ENCODE results near the gene RARG. TPM values are rescaled to one million over a fixed set of nuclear protein-coding genes. Genes with fewer than 3 reads are reported as not detected.

RARG gene
- polyA plus RNA-seq, 2 donors = 84.8 to 104 TPM

DNA sequence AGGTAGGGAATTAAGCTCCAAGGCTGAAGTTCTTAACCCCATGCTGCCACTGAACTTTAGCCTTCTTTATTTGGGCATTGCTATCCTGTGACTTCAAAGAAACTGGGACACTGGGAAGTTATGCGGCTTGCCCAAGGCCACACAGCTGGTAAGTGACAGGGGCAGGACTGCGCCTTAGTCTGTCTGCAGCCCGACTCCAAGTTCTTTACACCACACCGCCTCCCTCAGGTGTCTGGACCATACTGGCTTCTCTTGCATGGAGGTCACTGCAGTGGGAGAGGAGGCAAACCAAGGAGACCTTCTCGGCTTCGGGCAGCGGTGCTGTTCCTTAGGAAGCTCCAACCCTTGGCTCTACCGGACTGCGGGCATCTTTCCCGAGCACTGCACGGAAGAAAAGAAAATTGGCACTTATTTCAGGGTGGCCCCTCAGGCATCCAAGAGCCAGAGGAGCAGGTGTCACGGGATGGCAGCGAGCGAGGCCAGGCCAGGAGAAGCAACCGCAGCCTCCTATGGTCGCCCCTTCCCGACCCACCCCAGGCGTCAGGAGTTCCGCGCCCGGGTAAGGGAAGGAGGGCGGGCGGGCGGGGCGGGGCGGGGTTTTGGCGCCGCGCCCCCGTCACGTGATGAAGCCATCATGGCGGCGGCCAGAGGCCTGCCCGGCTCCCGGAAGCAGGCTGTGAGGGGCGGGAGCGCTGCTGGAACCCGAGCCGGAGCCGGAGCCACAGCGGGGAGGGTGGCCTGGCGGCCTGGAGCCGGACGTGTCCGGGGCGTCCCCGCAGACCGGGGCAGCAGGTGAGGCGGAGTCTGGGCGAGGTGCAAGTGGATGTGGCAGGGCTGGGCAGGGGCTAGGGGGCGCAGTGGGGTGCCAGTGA lies 19.7 kb upstream of the RARG start:
- H3K9me3 ChIP-seq (ENCODE audit: control insufficient read depth in 2 of 2, insufficient read depth in 1 of 2, low read depth in 1 of 2, low read length in 1 of 2) = no peaks in the 10 kb centered on the region
- peaks cover 0 to 19% of the 10 kb centered on the region in 2 donors for H3K36me3 ChIP-seq (ENCODE audit: control insufficient read depth in 2 of 2, insufficient read depth in 2 of 2, low read length in 1 of 2)
- WGBS, 2 donors = 1% methylated on average over 39 to 51 of the region's 51 CpGs
- H3K27me3 ChIP-seq (ENCODE audit: control insufficient read depth in 1 of 2, insufficient read depth in 2 of 2, low read length in 2 of 2) = no peaks in the 10 kb centered on the region
- H3K4me3 ChIP-seq (ENCODE audit: low read depth in 1 of 2, low read length in 2 of 2) = peak overlapping the region; percentile 91 to 94
- peaks cover 11 to 13% of the 10 kb centered on the region in 2 donors for H3K4me1 ChIP-seq (ENCODE audit: control insufficient read depth in 2 of 2, insufficient read depth in 2 of 2, low read length in 1 of 2)
- H3K27ac ChIP-seq (ENCODE audit: low read depth in 2 of 2, low read length in 1 of 2) = peak overlapping the region; percentile 96 to 98

DNA sequence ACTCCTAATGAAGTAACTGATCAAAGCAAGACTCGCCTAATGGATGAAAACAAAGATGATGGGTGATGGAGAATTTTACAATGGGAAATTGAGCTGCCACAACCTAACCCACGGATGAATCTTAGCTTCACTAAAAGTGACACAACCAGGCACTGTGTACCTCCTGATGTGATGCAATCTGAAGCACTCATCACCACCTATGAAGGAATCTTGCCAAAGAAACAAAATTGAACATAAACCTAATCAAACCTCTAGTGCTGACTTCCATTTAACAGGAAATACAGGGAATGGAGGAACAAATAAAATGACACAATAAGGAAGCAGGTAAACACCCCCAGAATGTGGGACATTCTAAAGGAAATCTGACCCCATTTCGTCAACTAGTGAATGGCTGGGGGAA lies 13.3 kb upstream of the RARG start:
- 78 to 79% methylated on average over 3 of the region's 3 CpGs for WGBS, 2 donors
- Histone ChIP-seq H3K4me3 (ENCODE audit: low read depth in 1 of 2, low read length in 2 of 2) (no peak overlapping the region), H3K4me1 (ENCODE audit: control insufficient read depth in 2 of 2, insufficient read depth in 2 of 2, low read length in 1 of 2) (no peaks in the 10 kb centered on the region), H3K27ac (ENCODE audit: low read depth in 2 of 2, low read length in 1 of 2) (no peak overlapping the region), H3K27me3 (ENCODE audit: control insufficient read depth in 1 of 2, insufficient read depth in 2 of 2, low read length in 2 of 2) (no peaks in the 10 kb centered on the region), H3K9me3 (ENCODE audit: control insufficient read depth in 2 of 2, insufficient read depth in 1 of 2, low read depth in 1 of 2, low read length in 1 of 2) (no peaks in the 10 kb centered on the region), H3K36me3 (ENCODE audit: control insufficient read depth in 2 of 2, insufficient read depth in 2 of 2, low read length in 1 of 2) (no peaks in the 10 kb centered on the region)

DNA sequence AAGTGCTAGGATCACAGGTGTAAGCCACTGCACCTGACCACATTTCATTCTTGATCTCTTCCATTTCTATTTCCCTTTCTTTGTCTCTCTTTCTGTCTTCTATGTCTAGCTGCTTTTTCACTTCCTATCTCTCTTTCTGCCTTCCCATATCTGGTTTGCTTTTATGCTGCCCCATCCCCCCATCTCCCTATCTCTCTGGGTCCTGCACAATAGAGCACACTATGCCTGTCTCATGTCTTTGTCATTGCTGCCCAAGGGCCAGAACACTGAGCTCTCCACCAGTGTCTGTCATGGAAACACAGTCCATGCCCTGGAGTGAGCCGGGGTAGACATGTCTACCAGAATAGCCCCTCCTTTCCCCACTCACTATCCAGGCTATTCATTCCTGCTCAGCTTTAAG lies 12.3 kb upstream of the RARG start:
- H3K27me3 ChIP-seq (ENCODE audit: control insufficient read depth in 1 of 2, insufficient read depth in 2 of 2, low read length in 2 of 2) = no peaks in the 10 kb centered on the region
- no peak overlapping the region for H3K27ac ChIP-seq (ENCODE audit: low read depth in 2 of 2, low read length in 1 of 2)
- no peaks in the 10 kb centered on the region for H3K9me3 ChIP-seq (ENCODE audit: control insufficient read depth in 2 of 2, insufficient read depth in 1 of 2, low read depth in 1 of 2, low read length in 1 of 2)
- no peak overlapping the region for H3K4me3 ChIP-seq (ENCODE audit: low read depth in 1 of 2, low read length in 2 of 2)
- H3K4me1 ChIP-seq (ENCODE audit: control insufficient read depth in 2 of 2, insufficient read depth in 2 of 2, low read length in 1 of 2) = no peaks in the 10 kb centered on the region
- 66 to 76% methylated on average over 1 of the region's 1 CpG for WGBS, 2 donors
- H3K36me3 ChIP-seq (ENCODE audit: control insufficient read depth in 2 of 2, insufficient read depth in 2 of 2, low read length in 1 of 2) = no peaks in the 10 kb centered on the region

DNA sequence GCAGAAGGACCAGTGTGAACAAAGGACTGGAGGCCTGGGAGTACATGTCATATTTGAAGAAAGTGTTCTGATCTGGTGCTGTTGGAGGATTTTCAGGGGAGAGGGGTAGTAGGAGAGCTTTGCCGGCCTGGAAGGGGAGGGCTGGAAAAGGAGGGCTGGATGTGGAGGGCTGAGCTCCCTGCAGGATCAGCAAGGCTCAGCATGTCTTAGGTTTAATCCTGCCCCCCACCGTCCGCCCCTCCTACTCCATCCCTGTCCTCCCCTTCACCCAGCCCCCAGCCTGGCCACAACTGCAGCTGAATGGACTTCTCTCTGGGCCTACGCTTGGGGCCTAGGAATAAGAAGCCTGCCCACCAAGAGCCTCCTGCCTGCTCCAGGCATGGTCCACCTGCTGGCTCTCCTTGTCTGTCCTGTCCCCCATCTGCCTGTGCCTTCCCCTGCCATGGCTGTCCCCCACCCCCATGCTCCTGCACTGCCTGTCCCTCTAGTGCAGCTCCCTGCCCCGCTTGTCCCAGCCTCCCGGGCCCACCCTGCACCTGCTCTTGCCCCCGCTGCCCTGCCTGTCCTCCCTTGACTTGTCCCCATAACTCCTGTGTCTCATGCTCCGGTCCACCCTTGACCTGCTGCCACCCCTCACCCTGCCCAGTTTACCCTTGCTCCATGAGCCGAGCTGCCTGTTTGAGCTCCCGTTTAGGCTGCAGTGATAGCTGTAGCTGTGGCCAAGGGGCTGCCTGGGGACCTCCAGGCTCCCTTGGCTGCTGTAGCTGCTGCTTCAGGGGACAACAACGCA lies 9.8 kb upstream of the RARG start:
- no peak overlapping the region for H3K27ac ChIP-seq (ENCODE audit: low read depth in 2 of 2, low read length in 1 of 2)
- 79 to 81% methylated on average over 9 to 11 of the region's 11 CpGs for WGBS, 2 donors
- no peaks in the 10 kb centered on the region for H3K9me3 ChIP-seq (ENCODE audit: control insufficient read depth in 2 of 2, insufficient read depth in 1 of 2, low read depth in 1 of 2, low read length in 1 of 2)
- H3K4me1 ChIP-seq (ENCODE audit: control insufficient read depth in 2 of 2, insufficient read depth in 2 of 2, low read length in 1 of 2) = peaks cover 0 to under 1% of the 10 kb centered on the region in 2 donors
- no peaks in the 10 kb centered on the region for H3K36me3 ChIP-seq (ENCODE audit: control insufficient read depth in 2 of 2, insufficient read depth in 2 of 2, low read length in 1 of 2)
- no peak overlapping the region for H3K4me3 ChIP-seq (ENCODE audit: low read depth in 1 of 2, low read length in 2 of 2)
- H3K27me3 ChIP-seq (ENCODE audit: control insufficient read depth in 1 of 2, insufficient read depth in 2 of 2, low read length in 2 of 2) = no peaks in the 10 kb centered on the region

DNA sequence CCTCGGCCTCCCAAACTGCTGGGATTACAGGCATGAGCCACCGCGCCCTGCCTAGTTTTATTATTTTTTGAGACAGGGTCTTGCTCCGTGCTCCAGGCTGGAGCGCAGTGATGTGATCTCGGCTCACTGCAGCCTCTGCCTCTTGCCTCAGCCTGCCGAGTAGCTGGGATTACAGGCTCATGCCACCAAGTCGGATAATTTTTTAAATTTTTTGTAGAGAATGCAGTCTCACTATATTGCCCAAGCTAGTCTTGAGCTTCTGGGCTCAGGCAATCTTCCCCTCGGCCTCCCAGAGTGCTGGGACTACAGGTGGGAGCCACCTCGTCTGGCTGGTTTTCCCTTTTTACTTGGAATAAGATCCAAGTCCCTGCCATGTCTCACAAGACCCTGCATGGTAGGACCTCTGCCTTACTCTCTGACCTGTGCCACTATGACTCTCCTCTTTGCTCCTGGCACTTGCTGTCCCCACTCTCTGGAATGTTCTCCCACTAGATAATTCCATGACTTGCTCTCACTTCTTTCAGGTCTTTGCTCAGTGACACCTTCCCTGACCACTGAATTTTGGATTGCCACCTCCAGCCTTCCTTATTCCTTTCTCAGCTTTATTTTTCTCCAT lies 7.7 kb upstream of the RARG start:
- WGBS, 2 donors = 89 to 95% methylated on average over 10 of the region's 10 CpGs
- H3K27ac ChIP-seq (ENCODE audit: low read depth in 2 of 2, low read length in 1 of 2) = no peak overlapping the region

DNA sequence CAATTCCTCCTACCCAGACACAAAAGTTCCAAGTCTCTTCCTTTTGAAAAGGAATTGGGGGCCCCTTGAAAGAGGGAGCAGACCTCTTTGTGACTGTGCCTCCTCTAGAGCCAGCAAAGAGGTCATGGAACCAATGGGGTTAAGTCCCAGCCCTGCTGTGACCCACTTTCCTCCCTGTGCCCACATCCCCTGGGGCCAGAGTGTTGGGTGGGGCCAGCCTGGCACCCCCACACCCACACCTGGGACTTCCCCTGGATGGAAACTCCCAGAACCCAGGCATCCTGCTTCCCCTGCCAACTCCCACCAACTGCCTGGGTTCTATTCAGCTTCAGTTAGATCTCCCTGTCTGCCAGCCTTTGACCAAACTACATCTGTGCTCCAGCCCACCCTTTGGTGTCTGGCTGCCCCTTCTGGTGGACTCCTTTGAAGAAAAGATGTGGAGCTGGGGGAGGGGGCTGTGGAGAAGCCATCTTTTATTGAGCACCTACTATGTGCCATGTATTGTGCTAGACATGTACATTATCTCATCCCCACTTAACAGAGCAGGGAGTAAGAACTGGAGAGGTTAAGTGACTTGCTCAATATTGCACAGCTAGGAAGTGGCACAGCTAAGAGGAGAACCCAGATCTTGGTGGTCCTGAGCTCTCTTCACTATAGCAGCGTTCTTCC lies 4.6 kb upstream of the RARG start:
- H3K27me3 ChIP-seq (ENCODE audit: control insufficient read depth in 1 of 2, insufficient read depth in 2 of 2, low read length in 2 of 2) = no peaks in the 10 kb centered on the region
- WGBS, 2 donors = 88 to 93% methylated on average over 1 of the region's 1 CpG
- no peaks in the 10 kb centered on the region for H3K36me3 ChIP-seq (ENCODE audit: control insufficient read depth in 2 of 2, insufficient read depth in 2 of 2, low read length in 1 of 2)
- no peaks in the 10 kb centered on the region for H3K9me3 ChIP-seq (ENCODE audit: control insufficient read depth in 2 of 2, insufficient read depth in 1 of 2, low read depth in 1 of 2, low read length in 1 of 2)
- H3K4me3 ChIP-seq (ENCODE audit: low read depth in 1 of 2, low read length in 2 of 2) = no peak overlapping the region
- peaks cover 3 to 26% of the 10 kb centered on the region in 2 donors for H3K4me1 ChIP-seq (ENCODE audit: control insufficient read depth in 2 of 2, insufficient read depth in 2 of 2, low read length in 1 of 2)
- peak overlapping the region; percentile 59 to 65 for H3K27ac ChIP-seq (ENCODE audit: low read depth in 2 of 2, low read length in 1 of 2)

More for the DNA sequence above, 7.7 kb upstream of the RARG start:
- Histone ChIP-seq H3K27me3 (ENCODE audit: control insufficient read depth in 1 of 2, insufficient read depth in 2 of 2, low read length in 2 of 2) (no peaks in the 10 kb centered on the region), H3K4me3 (ENCODE audit: low read depth in 1 of 2, low read length in 2 of 2) (no peak overlapping the region), H3K9me3 (ENCODE audit: control insufficient read depth in 2 of 2, insufficient read depth in 1 of 2, low read depth in 1 of 2, low read length in 1 of 2) (no peaks in the 10 kb centered on the region), H3K36me3 (ENCODE audit: control insufficient read depth in 2 of 2, insufficient read depth in 2 of 2, low read length in 1 of 2) (no peaks in the 10 kb centered on the region), H3K4me1 (ENCODE audit: control insufficient read depth in 2 of 2, insufficient read depth in 2 of 2, low read length in 1 of 2) (peaks cover 3 to 9% of the 10 kb centered on the region in 2 donors)

DNA sequence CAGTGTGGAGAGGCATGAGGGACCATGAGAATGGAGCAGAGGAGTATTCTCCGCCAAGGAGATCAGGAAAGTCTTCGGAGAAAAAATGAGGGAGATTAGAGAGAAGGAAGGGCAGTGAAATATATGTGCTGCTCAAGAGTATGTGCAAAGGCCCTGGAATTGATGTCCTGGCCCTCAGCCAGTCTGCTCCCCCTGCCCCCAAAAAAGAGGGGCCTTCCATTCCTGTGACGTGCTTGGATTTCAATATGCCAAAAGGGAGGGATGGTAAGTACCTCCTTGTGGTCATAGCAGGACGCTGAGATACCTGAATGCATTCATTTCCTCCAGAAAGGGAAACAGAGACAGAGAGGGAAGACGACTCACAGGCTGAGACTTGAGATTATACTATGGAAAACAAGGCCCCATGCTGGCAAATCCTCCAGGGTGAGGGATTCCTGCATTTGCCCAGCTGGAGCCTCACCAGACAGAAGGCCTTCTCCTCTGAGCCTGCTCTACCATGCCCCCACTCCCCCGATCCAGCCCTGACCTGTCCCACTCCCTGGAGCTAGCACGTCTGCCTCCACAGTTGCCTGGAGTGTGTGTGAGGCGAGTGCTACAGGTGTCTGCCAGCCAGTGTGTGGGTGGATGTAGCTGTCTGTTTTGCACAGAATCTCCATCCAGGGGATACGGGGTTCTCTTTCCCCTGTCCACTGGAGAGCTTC lies 3.9 kb upstream of the RARG start:
- H3K27ac ChIP-seq (ENCODE audit: low read depth in 2 of 2, low read length in 1 of 2) = peak overlapping the region; percentile 59 to 65

DNA sequence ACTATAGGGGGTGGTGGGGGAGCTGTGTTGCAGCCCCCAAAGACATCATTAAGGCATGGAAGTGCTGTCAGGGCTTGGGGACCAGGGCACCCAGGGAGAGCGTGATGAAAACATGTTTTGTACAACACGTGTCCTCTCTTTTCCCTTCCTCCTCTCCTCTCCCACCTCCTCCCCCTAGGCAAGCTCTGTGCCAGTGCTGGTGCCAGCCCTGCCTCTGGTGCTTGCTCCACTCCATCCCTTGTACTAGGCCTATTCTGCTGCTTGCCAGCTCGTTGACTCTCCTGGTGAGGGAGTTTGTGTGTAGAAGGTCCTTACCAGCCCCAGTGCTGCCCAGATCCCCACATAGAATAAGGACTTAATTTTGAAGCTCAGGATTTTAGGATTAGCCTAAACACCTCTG lies 3.2 kb upstream of the RARG start:
- Histone ChIP-seq H3K9me3 (ENCODE audit: control insufficient read depth in 2 of 2, insufficient read depth in 1 of 2, low read depth in 1 of 2, low read length in 1 of 2) (no peaks in the 10 kb centered on the region), H3K36me3 (ENCODE audit: control insufficient read depth in 2 of 2, insufficient read depth in 2 of 2, low read length in 1 of 2) (no peaks in the 10 kb centered on the region), H3K4me1 (ENCODE audit: control insufficient read depth in 2 of 2, insufficient read depth in 2 of 2, low read length in 1 of 2) (peaks cover 6 to 26% of the 10 kb centered on the region in 2 donors), H3K4me3 (ENCODE audit: low read depth in 1 of 2, low read length in 2 of 2) (no peak overlapping the region), H3K27me3 (ENCODE audit: control insufficient read depth in 1 of 2, insufficient read depth in 2 of 2, low read length in 2 of 2) (no peaks in the 10 kb centered on the region), H3K27ac (ENCODE audit: low read depth in 2 of 2, low read length in 1 of 2) (peak overlapping the region; percentile 28 to 54)
- 30 to 39% methylated on average over 3 of the region's 3 CpGs for WGBS, 2 donors

More for the DNA sequence above, 3.9 kb upstream of the RARG start:
- 52 to 60% methylated on average over 9 of the region's 9 CpGs for WGBS, 2 donors
- Histone ChIP-seq H3K36me3 (ENCODE audit: control insufficient read depth in 2 of 2, insufficient read depth in 2 of 2, low read length in 1 of 2) (no peaks in the 10 kb centered on the region), H3K9me3 (ENCODE audit: control insufficient read depth in 2 of 2, insufficient read depth in 1 of 2, low read depth in 1 of 2, low read length in 1 of 2) (no peaks in the 10 kb centered on the region), H3K4me1 (ENCODE audit: control insufficient read depth in 2 of 2, insufficient read depth in 2 of 2, low read length in 1 of 2) (peaks cover 3 to 26% of the 10 kb centered on the region in 2 donors), H3K4me3 (ENCODE audit: low read depth in 1 of 2, low read length in 2 of 2) (no peak overlapping the region), H3K27me3 (ENCODE audit: control insufficient read depth in 1 of 2, insufficient read depth in 2 of 2, low read length in 2 of 2) (no peaks in the 10 kb centered on the region)
